Astrocyte (in vitro differentiated cells and primary cell): ENCODE data around the gene IRF3.

ENCODE experiments used
- CTCF ChIP-seq: IDR thresholded peaks from 2 replicates; pipeline ENCODE4 v1.5.1; 2011; ENCODE audit warnings: low read depth, mild to moderate bottlenecking, inconsistent platforms, low read length, moderate library complexity; ENCODE audit not compliant: insufficient read depth
- EZH2 ChIP-seq: IDR thresholded peaks from 2 replicates; pipeline ENCODE4 v1.6.1; 2012; ENCODE audit warnings: mild to moderate bottlenecking, low read length, inconsistent platforms; ENCODE audit not compliant: insufficient read depth

GRCh38 chr19:49665351-49666119, at the start of gene IRF3, which contains the start of gene BCL2L12:
- TF ChIP-seq CTCF (no peak), EZH2 (no peak)
